ENCODE results near the gene PTGER2. TPM values are rescaled to one million over a fixed set of nuclear protein-coding genes. Genes with fewer than 3 reads are reported as not detected.

Gene PTGER2
- total RNA-seq, 1 donor from 2014 or later: 67.9 TPM

DNA sequence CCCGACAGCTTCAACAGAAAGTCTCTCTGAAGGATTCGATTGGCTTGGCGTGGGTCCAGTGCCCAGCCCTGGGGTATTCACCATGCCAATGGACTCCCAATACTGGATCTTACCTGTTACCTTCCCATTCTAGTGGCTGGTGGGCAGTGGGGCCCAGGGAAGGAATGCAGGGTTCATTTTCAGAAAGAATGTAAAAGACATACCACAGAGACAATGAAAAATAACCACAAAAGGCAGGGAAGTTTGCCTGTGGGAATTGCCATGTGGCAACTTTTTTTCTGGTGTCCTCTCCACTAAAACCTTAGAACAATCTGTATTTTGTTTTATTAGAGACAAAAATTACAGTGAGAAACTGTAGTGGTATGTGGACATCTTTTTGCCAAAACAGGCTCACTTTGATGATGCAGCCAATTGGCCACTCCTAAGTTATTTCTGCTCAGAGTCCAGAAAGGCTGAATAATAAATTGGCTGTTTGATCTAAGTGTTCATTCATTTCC is 55.2 kb downstream of the PTGER2 start:
- H3K4me3 Mint-ChIP-seq: no peak overlapping the region
- DNase-seq (ENCODE audit: low spot score): no peak
- H3K27me3 Mint-ChIP-seq (ENCODE audit: insufficient read depth): peaks cover 6% of the 10 kb centered on the region
- no peak overlapping the region for H3K27ac Mint-ChIP-seq
- peaks cover 11% of the 10 kb centered on the region for H3K9me3 Mint-ChIP-seq
- intact Hi-C loops (cut with micrococcal nuclease): no loop called here
- H3K36me3 Mint-ChIP-seq (ENCODE audit: low read depth): peaks cover 7% of the 10 kb centered on the region
- H3K4me1 Mint-ChIP-seq (ENCODE audit: low read depth): no peaks in the 10 kb centered on the region

DNA sequence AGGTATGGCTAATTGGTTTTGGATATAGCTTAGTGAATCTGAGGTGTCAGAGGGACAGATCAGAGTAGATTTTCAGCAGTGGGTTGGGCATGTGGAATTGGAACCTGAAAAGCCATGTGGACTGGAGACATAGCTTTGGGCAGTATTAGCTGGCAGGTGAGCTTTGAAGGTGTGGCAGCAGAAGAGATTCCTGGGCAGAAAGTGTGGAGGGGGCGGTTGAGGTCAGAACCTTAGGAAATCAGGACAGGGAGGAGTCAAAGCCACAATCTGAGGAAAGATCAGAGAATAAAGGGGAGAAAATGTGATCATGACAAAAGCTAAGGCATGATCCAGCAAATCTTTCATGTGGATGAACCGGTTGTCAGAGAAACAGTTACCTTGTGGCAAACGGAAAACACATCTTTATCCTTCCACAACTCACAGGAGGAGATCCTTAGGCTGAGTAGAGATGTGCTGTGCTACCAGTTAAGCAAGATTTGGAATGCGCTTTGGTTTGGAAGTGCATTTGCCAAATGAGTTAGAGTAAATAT is 56.4 kb downstream of the PTGER2 start:
- intact Hi-C loops (cut with micrococcal nuclease): no loop called here
- DNase-seq (ENCODE audit: low spot score): no peak
- Mint-ChIP-seq H3K4me3 (no peak overlapping the region), H3K27ac (no peak overlapping the region), H3K9me3 (peaks cover 17% of the 10 kb centered on the region), H3K36me3 (ENCODE audit: low read depth) (peaks cover 12% of the 10 kb centered on the region), H3K27me3 (ENCODE audit: insufficient read depth) (peaks cover 6% of the 10 kb centered on the region), H3K4me1 (ENCODE audit: low read depth) (no peaks in the 10 kb centered on the region)

DNA sequence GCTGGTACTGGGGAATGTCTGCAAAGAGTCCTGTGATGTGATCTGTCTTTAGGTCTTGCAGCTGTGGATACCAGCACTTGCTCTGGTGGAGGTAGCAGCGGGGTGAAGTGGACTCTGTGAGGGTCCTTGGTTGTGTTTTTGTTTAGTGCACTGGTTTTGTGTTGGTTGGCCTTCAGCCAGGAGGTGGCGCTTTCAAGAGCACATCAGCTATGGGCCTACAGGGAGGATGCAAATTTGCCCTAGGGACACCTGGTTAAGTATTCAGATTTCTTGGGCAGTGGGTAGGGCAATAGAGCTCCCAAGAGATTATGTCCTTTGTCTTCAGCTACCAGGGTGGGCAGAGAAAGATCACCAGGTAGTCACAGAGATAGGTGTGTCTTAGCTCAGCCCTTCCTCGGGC is 63.8 kb downstream of the PTGER2 start:
- H3K27me3 Mint-ChIP-seq (ENCODE audit: insufficient read depth): no peaks in the 10 kb centered on the region
- no peak overlapping the region for H3K4me3 Mint-ChIP-seq
- H3K36me3 Mint-ChIP-seq (ENCODE audit: low read depth): peaks cover 22% of the 10 kb centered on the region
- H3K9me3 Mint-ChIP-seq: peaks cover 33% of the 10 kb centered on the region
- H3K4me1 Mint-ChIP-seq (ENCODE audit: low read depth): peaks cover 8% of the 10 kb centered on the region
- DNase-seq (ENCODE audit: low spot score): no peak
- intact Hi-C loops (cut with micrococcal nuclease): no loop called here
- no peak overlapping the region for H3K27ac Mint-ChIP-seq

Other genes with a start within 250 kb of the PTGER2 start
- gene NID2, start 245.3 kb upstream of the PTGER2 start, total RNA-seq: 0.16 and 0.34 TPM in 2 replicates
- not detected in 2 replicates for gene PTGDR, start 46.6 kb upstream of the PTGER2 start, total RNA-seq
- 4.0 and 4.8 TPM in 2 replicates for gene TXNDC16, start 238.2 kb downstream of the PTGER2 start, total RNA-seq
- 0.10 and 0.34 TPM in 2 replicates for gene GPR137C, start 238.5 kb downstream of the PTGER2 start, total RNA-seq